ENCODE measurements around the gene PECR.

- TF ChIP-seq GTF3A (CRISPR knock-in tag; conservative IDR thresholded peaks at IDR 0.05), result no peak
- TF ChIP-seq HNF4G (IDR thresholded peaks at IDR 0.05; ENCODE audit: borderline replicate concordance, low read depth, low read length), result no peak
- no peak for TF ChIP-seq HNF4G (CRISPR knock-in tag; IDR thresholded peaks at IDR 0.05; ENCODE audit: borderline replicate concordance, low read depth)
- TF ChIP-seq LRRFIP1 (CRISPR knock-in tag; conservative IDR thresholded peaks at IDR 0.05), result no peak
These were observed 45.3 kb upstream of the PECR start for GRCh38 chr2:216126943-216127342.
